ENCODE measurements around the gene HSD17B11. TPM values are rescaled to one million over a fixed set of nuclear protein-coding genes. Genes with fewer than 3 reads are reported as not detected.

Gene HSD17B11
- total and polyA plus RNA-seq, 5 donors from 2014 or later, result 41.0 to 139 (median 102) TPM

- Mint-ChIP-seq H3K27ac (no peak overlapping the region), H3K27me3 (no peaks in the 10 kb centered on the region), H3K4me1 (no peaks in the 10 kb centered on the region), H3K9me3 (peaks cover 0 to 59% (median 33%) of the 10 kb centered on the region in 7 donors), H3K4me3 (no peak overlapping the region), H3K36me3 (peaks cover 37% of the 10 kb centered on the region)
- Histone ChIP-seq H3K36me3 (ENCODE audit: control insufficient read depth, insufficient read depth, low read length) (peaks cover 30% of the 10 kb centered on the region), H3K9me3 (ENCODE audit: control insufficient read depth in 2 of 2, low read length in 2 of 2) (peaks cover 41 to 42% of the 10 kb centered on the region in 2 experiments), H3K4me1 (ENCODE audit: control insufficient read depth, insufficient read depth, low read length, poor library complexity, severe bottlenecking) (no peaks in the 10 kb centered on the region), H3K4me3 (ENCODE audit: low read depth, low read length) (no peak overlapping the region), H3K27ac (ENCODE audit: insufficient read depth, low read length, poor library complexity, severe bottlenecking) (no peak overlapping the region), H3K27me3 (ENCODE audit: control insufficient read depth, insufficient read depth, low read length) (no peaks in the 10 kb centered on the region)
- ATAC-seq (ENCODE audit: low read depth in 2 of 2) (no peak), DNase-seq (no peak)
Measured at GRCh38 chr4:87333267-87333666, 57.7 kb downstream of the HSD17B11 start.

GRCh38 chr4:87330761-87331160, 60.2 kb downstream of the HSD17B11 start:
- no peaks in the 10 kb centered on the region for H3K4me1 ChIP-seq (ENCODE audit: control insufficient read depth, insufficient read depth, low read length, poor library complexity, severe bottlenecking)
- H3K4me1 Mint-ChIP-seq, result no peaks in the 10 kb centered on the region
- peaks cover 9% of the 10 kb centered on the region for H3K36me3 ChIP-seq (ENCODE audit: control insufficient read depth, insufficient read depth, low read length)
- H3K36me3 Mint-ChIP-seq, result peaks cover 17% of the 10 kb centered on the region
- H3K9me3 Mint-ChIP-seq, result peaks cover 0 to 57% (median 33%) of the 10 kb centered on the region in 7 donors
- ATAC-seq (ENCODE audit: low read depth in 2 of 2) (no peak), DNase-seq (no peak)
- H3K4me3 Mint-ChIP-seq, result no peak overlapping the region
- H3K9me3 ChIP-seq (ENCODE audit: control insufficient read depth in 2 of 2, low read length in 2 of 2), result peaks cover 41 to 42% of the 10 kb centered on the region in 2 experiments
- no peaks in the 10 kb centered on the region for H3K27me3 ChIP-seq (ENCODE audit: control insufficient read depth, insufficient read depth, low read length)
- H3K27ac Mint-ChIP-seq, result no peak overlapping the region
- no peaks in the 10 kb centered on the region for H3K27me3 Mint-ChIP-seq
- H3K4me3 ChIP-seq (ENCODE audit: low read depth, low read length), result no peak overlapping the region
- H3K27ac ChIP-seq (ENCODE audit: insufficient read depth, low read length, poor library complexity, severe bottlenecking), result no peak overlapping the region

GRCh38 chr4:87327136-87327535, 63.9 kb downstream of the HSD17B11 start:
- peaks cover 19 to 20% of the 10 kb centered on the region in 2 experiments for H3K9me3 ChIP-seq (ENCODE audit: control insufficient read depth in 2 of 2, low read length in 2 of 2)
- ATAC-seq (ENCODE audit: low read depth in 2 of 2), result no peak
- H3K4me1 ChIP-seq (ENCODE audit: control insufficient read depth, insufficient read depth, low read length, poor library complexity, severe bottlenecking), result no peaks in the 10 kb centered on the region
- no peak overlapping the region for H3K27ac Mint-ChIP-seq
- no peaks in the 10 kb centered on the region for H3K27me3 Mint-ChIP-seq
- H3K9me3 Mint-ChIP-seq, result peaks cover 0 to 32% (median 21%) of the 10 kb centered on the region in 7 donors
- no peak overlapping the region for H3K4me3 Mint-ChIP-seq
- no peak overlapping the region for H3K4me3 ChIP-seq (ENCODE audit: low read depth, low read length)
- no peak overlapping the region for H3K27ac ChIP-seq (ENCODE audit: insufficient read depth, low read length, poor library complexity, severe bottlenecking)
- H3K36me3 ChIP-seq (ENCODE audit: control insufficient read depth, insufficient read depth, low read length), result no peaks in the 10 kb centered on the region
- no peaks in the 10 kb centered on the region for H3K27me3 ChIP-seq (ENCODE audit: control insufficient read depth, insufficient read depth, low read length)
- H3K36me3 Mint-ChIP-seq, result no peaks in the 10 kb centered on the region
- no peaks in the 10 kb centered on the region for H3K4me1 Mint-ChIP-seq
- no peak for DNase-seq

- H3K36me3 ChIP-seq (ENCODE audit: control insufficient read depth, insufficient read depth, low read length), result no peaks in the 10 kb centered on the region
- no peak for ATAC-seq (ENCODE audit: low read depth in 2 of 2)
Measured at GRCh38 chr4:87326460-87326859, 64.5 kb downstream of the HSD17B11 start.

GRCh38 chr4:87322754-87323153, 68.2 kb downstream of the HSD17B11 start, which contains the start of gene HSD17B13:
HSD17B13 (minus strand) TSS chr4:87322882; CDS start chr4:87322841, 41 bp downstream.
- Histone ChIP-seq H3K27me3 (ENCODE audit: control insufficient read depth, insufficient read depth, low read length) (no peaks in the 10 kb centered on the region), H3K4me3 (ENCODE audit: low read depth, low read length) (no peak within 1 kb of the TSS), H3K27ac (ENCODE audit: insufficient read depth, low read length, poor library complexity, severe bottlenecking) (no peak within 1 kb of the TSS), H3K4me1 (ENCODE audit: control insufficient read depth, insufficient read depth, low read length, poor library complexity, severe bottlenecking) (no peaks in the 10 kb centered on the region), H3K9me3 (ENCODE audit: control insufficient read depth in 2 of 2, low read length in 2 of 2) (no peaks in the 10 kb centered on the region), H3K36me3 (ENCODE audit: control insufficient read depth, insufficient read depth, low read length) (no peaks in the 10 kb centered on the region)
- H3K4me3 Mint-ChIP-seq, result no peak within 1 kb of the TSS
- no peak within 1 kb of the TSS for H3K27ac Mint-ChIP-seq
- no peak for ATAC-seq (ENCODE audit: low read depth in 2 of 2)
- H3K9me3 Mint-ChIP-seq, result peaks cover 0 to 8% (median 0%) of the 10 kb centered on the region in 7 donors
- no peaks in the 10 kb centered on the region for H3K36me3 Mint-ChIP-seq
- no peak for DNase-seq
- H3K27me3 Mint-ChIP-seq, result peaks cover 4% of the 10 kb centered on the region
- H3K4me1 Mint-ChIP-seq, result no peaks in the 10 kb centered on the region

More at GRCh38 chr4:87326460-87326859, 64.5 kb downstream of the HSD17B11 start:
- no peak overlapping the region for H3K27ac ChIP-seq (ENCODE audit: insufficient read depth, low read length, poor library complexity, severe bottlenecking)
- DNase-seq, result no peak
- no peaks in the 10 kb centered on the region for H3K36me3 Mint-ChIP-seq
- H3K9me3 ChIP-seq (ENCODE audit: control insufficient read depth in 2 of 2, low read length in 2 of 2), result peaks cover 12 to 13% of the 10 kb centered on the region in 2 experiments
- peaks cover 0 to 25% (median 17%) of the 10 kb centered on the region in 7 donors for H3K9me3 Mint-ChIP-seq
- no peak overlapping the region for H3K4me3 Mint-ChIP-seq
- H3K27me3 ChIP-seq (ENCODE audit: control insufficient read depth, insufficient read depth, low read length), result no peaks in the 10 kb centered on the region
- no peak overlapping the region for H3K27ac Mint-ChIP-seq
- no peaks in the 10 kb centered on the region for H3K4me1 ChIP-seq (ENCODE audit: control insufficient read depth, insufficient read depth, low read length, poor library complexity, severe bottlenecking)
- no peaks in the 10 kb centered on the region for H3K27me3 Mint-ChIP-seq
- no peaks in the 10 kb centered on the region for H3K4me1 Mint-ChIP-seq
- H3K4me3 ChIP-seq (ENCODE audit: low read depth, low read length), result no peak overlapping the region

GRCh38 chr4:87321888-87322287, 69.1 kb downstream of the HSD17B11 start:
- ATAC-seq (ENCODE audit: low read depth in 2 of 2), result no peak
- Mint-ChIP-seq H3K4me1 (no peaks in the 10 kb centered on the region), H3K9me3 (peaks cover 0 to 3% (median 0%) of the 10 kb centered on the region in 7 donors), H3K27me3 (peaks cover 4% of the 10 kb centered on the region), H3K27ac (no peak overlapping the region), H3K36me3 (no peaks in the 10 kb centered on the region), H3K4me3 (no peak overlapping the region)
- H3K36me3 ChIP-seq (ENCODE audit: control insufficient read depth, insufficient read depth, low read length), result no peaks in the 10 kb centered on the region
- no peak for DNase-seq
- H3K4me1 ChIP-seq (ENCODE audit: control insufficient read depth, insufficient read depth, low read length, poor library complexity, severe bottlenecking), result no peaks in the 10 kb centered on the region
- H3K4me3 ChIP-seq (ENCODE audit: low read depth, low read length), result no peak overlapping the region
- H3K27ac ChIP-seq (ENCODE audit: insufficient read depth, low read length, poor library complexity, severe bottlenecking), result no peak overlapping the region
- H3K27me3 ChIP-seq (ENCODE audit: control insufficient read depth, insufficient read depth, low read length), result no peaks in the 10 kb centered on the region
- H3K9me3 ChIP-seq (ENCODE audit: control insufficient read depth in 2 of 2, low read length in 2 of 2), result no peaks in the 10 kb centered on the region

GRCh38 chr4:87317527-87317926, 73.5 kb downstream of the HSD17B11 start:
- Mint-ChIP-seq H3K9me3 (no peaks in the 10 kb centered on the region), H3K36me3 (peaks cover 4% of the 10 kb centered on the region), H3K4me3 (no peak overlapping the region), H3K27me3 (peaks cover 4% of the 10 kb centered on the region), H3K27ac (no peak overlapping the region), H3K4me1 (no peaks in the 10 kb centered on the region)
- no peaks in the 10 kb centered on the region for H3K36me3 ChIP-seq (ENCODE audit: control insufficient read depth, insufficient read depth, low read length)
- no peaks in the 10 kb centered on the region for H3K27me3 ChIP-seq (ENCODE audit: control insufficient read depth, insufficient read depth, low read length)
- no peaks in the 10 kb centered on the region for H3K4me1 ChIP-seq (ENCODE audit: control insufficient read depth, insufficient read depth, low read length, poor library complexity, severe bottlenecking)
- ATAC-seq (ENCODE audit: low read depth in 2 of 2) (no peak), DNase-seq (no peak)
- H3K9me3 ChIP-seq (ENCODE audit: control insufficient read depth in 2 of 2, low read length in 2 of 2), result no peaks in the 10 kb centered on the region
- no peak overlapping the region for H3K4me3 ChIP-seq (ENCODE audit: low read depth, low read length)
- H3K27ac ChIP-seq (ENCODE audit: insufficient read depth, low read length, poor library complexity, severe bottlenecking), result no peak overlapping the region

GRCh38 chr4:87316961-87317360, 74.0 kb downstream of the HSD17B11 start:
- Mint-ChIP-seq H3K27ac (no peak overlapping the region), H3K27me3 (peaks cover 4% of the 10 kb centered on the region), H3K4me3 (no peak overlapping the region), H3K36me3 (peaks cover 4% of the 10 kb centered on the region), H3K9me3 (no peaks in the 10 kb centered on the region), H3K4me1 (no peaks in the 10 kb centered on the region)
- DNase-seq (no peak), ATAC-seq (ENCODE audit: low read depth in 2 of 2) (no peak)
- Histone ChIP-seq H3K27ac (ENCODE audit: insufficient read depth, low read length, poor library complexity, severe bottlenecking) (no peak overlapping the region), H3K9me3 (ENCODE audit: control insufficient read depth in 2 of 2, low read length in 2 of 2) (no peaks in the 10 kb centered on the region), H3K36me3 (ENCODE audit: control insufficient read depth, insufficient read depth, low read length) (no peaks in the 10 kb centered on the region), H3K4me1 (ENCODE audit: control insufficient read depth, insufficient read depth, low read length, poor library complexity, severe bottlenecking) (no peaks in the 10 kb centered on the region), H3K27me3 (ENCODE audit: control insufficient read depth, insufficient read depth, low read length) (no peaks in the 10 kb centered on the region), H3K4me3 (ENCODE audit: low read depth, low read length) (no peak overlapping the region)

Measured in CD4-positive, CD25-positive, alpha-beta regulatory T cell (primary cell).